ENCODE measurements around the gene RMND5B.

Gene RMND5B

DNA sequence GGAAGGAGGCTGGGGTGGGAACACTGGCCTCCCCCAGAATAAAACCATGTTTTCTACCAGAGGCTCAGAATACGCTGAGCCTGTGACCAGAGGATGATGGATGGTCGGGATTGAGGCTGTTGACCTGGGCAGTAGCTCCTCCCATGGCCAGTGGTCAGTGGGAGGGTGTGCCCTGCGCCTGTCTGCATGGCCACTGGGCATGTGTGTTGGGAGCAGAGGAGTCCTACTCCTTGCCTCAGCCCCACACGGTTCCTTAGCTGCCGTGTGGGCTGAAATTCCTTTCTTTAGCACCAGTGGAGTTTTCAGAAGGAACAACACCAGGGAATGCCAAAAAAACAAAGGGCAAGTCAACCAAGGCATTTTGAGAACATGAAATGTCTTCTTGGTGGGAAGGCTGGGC, 8.5 kb upstream of the RMND5B start:
- H3K27ac ChIP-seq (ENCODE audit: low read length, poor library complexity, severe bottlenecking) = no peak overlapping the region
- no peak overlapping the region for H2AK5ac ChIP-seq (ENCODE audit: low read length, severe bottlenecking)
- no peak for DNase-seq
- H3K9ac ChIP-seq (ENCODE audit: low read length) = no peak overlapping the region
- no peaks in the 10 kb centered on the region for H3K9me3 ChIP-seq (ENCODE audit: control insufficient read depth, low read length)
- H3K4me1 ChIP-seq (ENCODE audit: control insufficient read depth, insufficient read depth, low read depth, low read length) = no peaks in the 10 kb centered on the region
- H2BK15ac ChIP-seq (ENCODE audit: low read depth, poor library complexity, severe bottlenecking) = no peak overlapping the region
- no peak overlapping the region for H2BK120ac ChIP-seq (ENCODE audit: low read depth, low read length)
- no peak overlapping the region for H3K18ac ChIP-seq (ENCODE audit: low read depth in 1 of 2, low read length in 2 of 2)
- H3K79me1 ChIP-seq (replicated peaks; ENCODE audit: low read length, poor library complexity, severe bottlenecking) = no peaks in the 10 kb centered on the region
- H2AFZ ChIP-seq (ENCODE audit: low read depth, low read length) = no peak overlapping the region
- no peak overlapping the region for H3K4me2 ChIP-seq (ENCODE audit: low read length, poor library complexity, severe bottlenecking)
- H4K91ac ChIP-seq (ENCODE audit: low read length) = no peak overlapping the region
- H3K4me3 ChIP-seq (ENCODE audit: insufficient read depth in 1 of 2, low read depth in 1 of 2, low read length in 2 of 2) = no peak overlapping the region
- H3K23ac ChIP-seq (ENCODE audit: low read length in 2 of 2) = no peak overlapping the region
- 78% methylated on average over 5 of the region's 5 CpGs for WGBS
- peaks cover 0 to 7% of the 10 kb centered on the region in 2 experiments for H3K36me3 ChIP-seq (ENCODE audit: control insufficient read depth in 1 of 2, insufficient read depth in 2 of 2, low read depth in 1 of 2, low read length in 2 of 2)
- H2BK5ac ChIP-seq (ENCODE audit: low read depth, low read length, poor library complexity, severe bottlenecking) = no peak overlapping the region
- H3K14ac ChIP-seq (ENCODE audit: low read length in 2 of 2) = no peak overlapping the region
- no peak overlapping the region for H3K4ac ChIP-seq (ENCODE audit: low read depth in 1 of 2, low read length in 2 of 2)
- no peak overlapping the region for H2BK12ac ChIP-seq (ENCODE audit: low read length in 2 of 2)
- H4K8ac ChIP-seq (ENCODE audit: low read length) = no peak overlapping the region
- peaks cover 0 to 40% of the 10 kb centered on the region in 2 experiments for H3K27me3 ChIP-seq (ENCODE audit: control insufficient read depth in 1 of 2, insufficient read depth in 1 of 2, low read length in 2 of 2)

DNA sequence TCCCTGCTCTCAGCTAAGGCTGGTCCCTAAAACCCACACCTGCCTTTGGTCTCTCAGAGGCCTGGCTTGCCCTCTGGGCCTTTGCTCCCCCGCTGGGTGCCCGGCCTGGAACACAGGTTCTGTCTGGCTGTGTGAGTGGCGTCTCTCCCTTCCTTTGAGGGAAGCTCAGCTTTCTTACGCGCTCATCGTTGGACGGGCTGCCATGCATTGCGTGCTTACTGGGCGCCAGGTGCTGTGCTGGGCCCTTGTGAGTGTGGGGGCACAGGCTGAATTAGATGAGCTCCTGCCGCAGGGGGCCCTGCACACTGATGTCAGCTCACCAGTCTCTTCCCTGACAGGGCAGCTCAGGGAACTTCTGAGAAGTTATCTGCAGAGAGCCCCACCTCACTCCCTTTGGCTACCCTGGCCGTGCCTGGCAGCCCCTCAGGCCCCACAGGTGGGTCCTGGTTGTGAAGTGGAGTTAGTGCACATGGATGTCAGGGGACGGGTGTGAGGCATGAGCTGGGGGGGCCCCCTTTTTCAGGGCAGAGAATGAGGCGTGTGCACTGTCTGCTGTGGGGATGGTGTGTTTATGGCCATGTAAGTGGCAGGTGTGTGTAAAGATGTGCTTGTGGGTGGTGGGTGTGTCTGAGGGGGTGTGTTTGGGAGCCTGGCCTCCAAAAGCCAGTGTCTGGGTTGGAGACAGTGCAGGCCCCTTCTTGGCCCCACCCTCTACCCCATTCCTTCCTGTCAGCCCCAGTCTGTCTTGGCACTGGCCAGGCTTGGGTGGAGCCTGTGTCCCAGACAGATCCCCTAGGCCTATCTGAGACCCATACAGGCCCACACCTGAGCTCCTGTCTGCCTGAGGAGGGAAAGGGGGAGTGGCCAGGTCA, 7.5 kb upstream of the RMND5B start:
- DNase-seq = no peak
- H2BK15ac ChIP-seq (ENCODE audit: low read depth, poor library complexity, severe bottlenecking) = no peak overlapping the region
- H3K9ac ChIP-seq (ENCODE audit: low read length) = no peak overlapping the region
- no peak overlapping the region for H2BK5ac ChIP-seq (ENCODE audit: low read depth, low read length, poor library complexity, severe bottlenecking)
- no peaks in the 10 kb centered on the region for H3K4me1 ChIP-seq (ENCODE audit: control insufficient read depth, insufficient read depth, low read depth, low read length)
- no peak overlapping the region for H2BK12ac ChIP-seq (ENCODE audit: low read length in 2 of 2)
- H2AK5ac ChIP-seq (ENCODE audit: low read length, severe bottlenecking) = no peak overlapping the region
- no peak overlapping the region for H4K8ac ChIP-seq (ENCODE audit: low read length)
- H3K36me3 ChIP-seq (ENCODE audit: control insufficient read depth in 1 of 2, insufficient read depth in 2 of 2, low read depth in 1 of 2, low read length in 2 of 2) = peaks cover 0 to 7% of the 10 kb centered on the region in 2 experiments
- H3K79me1 ChIP-seq (replicated peaks; ENCODE audit: low read length, poor library complexity, severe bottlenecking) = no peaks in the 10 kb centered on the region
- no peak overlapping the region for H3K4ac ChIP-seq (ENCODE audit: low read depth in 1 of 2, low read length in 2 of 2)
- H3K23ac ChIP-seq (ENCODE audit: low read length in 2 of 2) = no peak overlapping the region
- no peak overlapping the region for H3K4me2 ChIP-seq (ENCODE audit: low read length, poor library complexity, severe bottlenecking)
- 91% methylated on average over 13 of the region's 13 CpGs for WGBS
- no peak overlapping the region for H3K27ac ChIP-seq (ENCODE audit: low read length, poor library complexity, severe bottlenecking)
- H3K27me3 ChIP-seq (ENCODE audit: control insufficient read depth in 1 of 2, insufficient read depth in 1 of 2, low read length in 2 of 2) = peaks cover 0 to 31% of the 10 kb centered on the region in 2 experiments
- no peak overlapping the region for H3K4me3 ChIP-seq (ENCODE audit: insufficient read depth in 1 of 2, low read depth in 1 of 2, low read length in 2 of 2)
- no peak overlapping the region for H2AFZ ChIP-seq (ENCODE audit: low read depth, low read length)
- H2BK120ac ChIP-seq (ENCODE audit: low read depth, low read length) = no peak overlapping the region
- H3K18ac ChIP-seq (ENCODE audit: low read depth in 1 of 2, low read length in 2 of 2) = no peak overlapping the region
- no peak overlapping the region for H4K91ac ChIP-seq (ENCODE audit: low read length)
- no peaks in the 10 kb centered on the region for H3K9me3 ChIP-seq (ENCODE audit: control insufficient read depth, low read length)
- H3K14ac ChIP-seq (ENCODE audit: low read length in 2 of 2) = no peak overlapping the region

DNA sequence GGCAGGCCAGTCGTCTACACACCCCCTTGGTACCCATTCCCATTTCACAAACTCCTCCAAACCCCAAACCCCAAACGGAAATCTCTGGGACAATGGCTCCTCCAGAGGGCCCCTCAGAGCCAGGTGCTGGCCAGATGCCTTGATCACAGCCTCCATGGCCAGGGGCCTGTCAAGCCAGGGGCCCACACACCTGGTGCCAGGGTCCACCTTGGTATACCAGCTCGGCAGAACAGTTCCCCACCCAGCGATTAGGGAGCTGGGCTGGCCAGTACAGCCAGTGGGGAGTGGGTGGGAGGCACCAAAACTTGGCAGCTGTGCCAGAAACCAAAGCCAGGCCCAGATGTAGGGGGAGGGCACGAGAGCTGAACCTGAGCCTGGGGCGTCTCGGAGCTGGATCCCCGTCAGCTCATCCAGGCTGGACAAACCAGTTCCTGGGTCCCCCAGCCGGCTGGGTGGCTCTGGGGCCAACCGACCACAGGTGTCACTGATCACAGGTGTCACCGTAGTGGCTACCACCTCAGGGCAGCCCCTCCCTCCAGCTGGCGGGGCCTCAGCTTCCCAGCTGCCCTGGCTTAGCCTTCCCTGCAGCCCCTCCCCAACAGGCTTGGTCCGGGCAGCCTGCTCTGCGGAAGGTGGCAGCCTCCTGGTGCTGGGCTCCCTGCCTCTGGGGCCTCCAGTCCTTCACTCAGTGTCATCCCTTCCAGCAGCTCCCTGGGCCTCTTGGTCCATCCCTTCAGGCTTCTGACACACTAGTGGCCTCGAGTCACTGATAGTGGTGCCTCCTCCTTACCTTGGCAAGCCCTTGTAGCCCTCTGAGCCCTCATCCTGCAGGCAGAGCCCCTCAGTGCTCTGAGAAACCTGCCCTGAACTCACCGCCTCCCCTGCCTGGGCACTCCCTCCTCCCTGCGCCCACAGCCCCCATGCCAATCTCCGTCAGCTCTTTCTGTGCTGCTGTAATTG, 6.6 kb upstream of the RMND5B start:
- H2AFZ ChIP-seq (ENCODE audit: low read depth, low read length) = no peak overlapping the region
- H2BK120ac ChIP-seq (ENCODE audit: low read depth, low read length) = no peak overlapping the region
- H3K9me3 ChIP-seq (ENCODE audit: control insufficient read depth, low read length) = no peaks in the 10 kb centered on the region
- no peak overlapping the region for H2BK5ac ChIP-seq (ENCODE audit: low read depth, low read length, poor library complexity, severe bottlenecking)
- no peak overlapping the region for H2AK5ac ChIP-seq (ENCODE audit: low read length, severe bottlenecking)
- no peak overlapping the region for H2BK15ac ChIP-seq (ENCODE audit: low read depth, poor library complexity, severe bottlenecking)
- no peak overlapping the region for H3K4ac ChIP-seq (ENCODE audit: low read depth in 1 of 2, low read length in 2 of 2)
- H3K18ac ChIP-seq (ENCODE audit: low read depth in 1 of 2, low read length in 2 of 2) = no peak overlapping the region
- no peak overlapping the region for H3K23ac ChIP-seq (ENCODE audit: low read length in 2 of 2)
- no peak overlapping the region for H3K27ac ChIP-seq (ENCODE audit: low read length, poor library complexity, severe bottlenecking)
- no peak overlapping the region for H3K14ac ChIP-seq (ENCODE audit: low read length in 2 of 2)
- H3K27me3 ChIP-seq (ENCODE audit: control insufficient read depth in 1 of 2, insufficient read depth in 1 of 2, low read length in 2 of 2) = peaks cover 0 to 30% of the 10 kb centered on the region in 2 experiments
- no peak overlapping the region for H3K4me2 ChIP-seq (ENCODE audit: low read length, poor library complexity, severe bottlenecking)
- H3K36me3 ChIP-seq (ENCODE audit: control insufficient read depth in 1 of 2, insufficient read depth in 2 of 2, low read depth in 1 of 2, low read length in 2 of 2) = peaks cover 0 to 7% of the 10 kb centered on the region in 2 experiments
- no peak overlapping the region for H4K8ac ChIP-seq (ENCODE audit: low read length)
- peaks cover under 1% of the 10 kb centered on the region for H3K79me1 ChIP-seq (replicated peaks; ENCODE audit: low read length, poor library complexity, severe bottlenecking)
- H3K4me1 ChIP-seq (ENCODE audit: control insufficient read depth, insufficient read depth, low read depth, low read length) = no peaks in the 10 kb centered on the region
- H2BK12ac ChIP-seq (ENCODE audit: low read length in 2 of 2) = no peak overlapping the region
- WGBS = 92% methylated on average over 17 of the region's 18 CpGs
- H4K91ac ChIP-seq (ENCODE audit: low read length) = no peak overlapping the region
- no peak for DNase-seq
- no peak overlapping the region for H3K4me3 ChIP-seq (ENCODE audit: insufficient read depth in 1 of 2, low read depth in 1 of 2, low read length in 2 of 2)
- no peak overlapping the region for H3K9ac ChIP-seq (ENCODE audit: low read length)

Data from mesenchymal stem cell (in vitro differentiated cells and primary cell).